ENCODE data around the gene RTN4RL1.

DNA sequence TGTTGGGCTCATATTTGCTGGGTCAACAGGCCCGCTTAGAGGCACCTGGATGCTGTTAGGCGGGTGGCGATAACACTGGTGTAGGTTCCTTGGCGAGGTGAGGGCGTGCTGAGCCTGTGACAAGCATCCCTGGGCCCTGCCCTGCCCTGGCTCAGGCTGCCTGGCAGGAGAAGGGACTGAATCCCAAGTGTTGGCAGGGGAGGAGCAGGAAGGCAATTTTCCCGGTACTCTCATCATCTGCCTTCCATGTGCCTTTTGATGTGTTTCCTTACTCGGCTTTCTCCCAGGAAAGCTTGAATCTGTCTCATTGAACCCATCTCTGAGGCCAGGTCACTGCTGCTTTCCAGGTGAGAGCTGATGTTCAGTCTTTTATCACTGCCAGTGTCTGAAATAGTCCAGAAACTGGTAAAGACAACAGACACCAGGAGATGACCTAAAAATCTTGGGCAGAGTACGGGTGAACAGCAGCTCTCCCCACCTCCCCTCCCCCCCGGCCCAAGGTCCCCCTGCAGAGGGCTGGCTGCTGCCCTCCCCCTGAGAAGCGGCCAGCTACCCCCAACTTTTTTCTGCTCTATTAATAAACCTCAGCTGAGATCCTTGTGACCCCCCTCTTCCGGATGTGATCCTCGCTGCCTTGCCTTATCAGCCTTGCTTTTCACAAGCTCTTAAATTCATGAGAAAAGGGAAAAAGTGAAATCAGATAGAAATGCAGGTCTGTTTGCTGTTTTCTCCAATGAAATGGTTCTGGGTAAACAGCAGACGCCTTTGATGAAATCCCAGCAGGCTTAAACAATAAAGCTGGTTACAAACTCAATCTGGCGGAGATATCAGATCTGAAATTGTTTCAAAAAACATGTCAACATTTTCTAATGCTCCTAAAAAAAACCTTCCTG is 29.0 kb downstream of the RTN4RL1 start:
- TF ChIP-seq, protein P1, sequence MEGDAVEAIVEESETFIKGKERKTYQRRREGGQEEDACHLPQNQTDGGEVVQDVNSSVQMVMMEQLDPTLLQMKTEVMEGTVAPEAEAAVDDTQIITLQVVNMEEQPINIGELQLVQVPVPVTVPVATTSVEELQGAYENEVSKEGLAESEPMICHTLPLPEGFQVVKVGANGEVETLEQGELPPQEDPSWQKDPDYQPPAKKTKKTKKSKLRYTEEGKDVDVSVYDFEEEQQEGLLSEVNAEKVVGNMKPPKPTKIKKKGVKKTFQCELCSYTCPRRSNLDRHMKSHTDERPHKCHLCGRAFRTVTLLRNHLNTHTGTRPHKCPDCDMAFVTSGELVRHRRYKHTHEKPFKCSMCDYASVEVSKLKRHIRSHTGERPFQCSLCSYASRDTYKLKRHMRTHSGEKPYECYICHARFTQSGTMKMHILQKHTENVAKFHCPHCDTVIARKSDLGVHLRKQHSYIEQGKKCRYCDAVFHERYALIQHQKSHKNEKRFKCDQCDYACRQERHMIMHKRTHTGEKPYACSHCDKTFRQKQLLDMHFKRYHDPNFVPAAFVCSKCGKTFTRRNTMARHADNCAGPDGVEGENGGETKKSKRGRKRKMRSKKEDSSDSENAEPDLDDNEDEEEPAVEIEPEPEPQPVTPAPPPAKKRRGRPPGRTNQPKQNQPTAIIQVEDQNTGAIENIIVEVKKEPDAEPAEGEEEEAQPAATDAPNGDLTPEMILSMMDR (tag by site-specific recombination; IDR thresholded peaks at IDR 0.05): no peak
- TF ChIP-seq ZXDB (tag by site-specific recombination; IDR thresholded peaks at IDR 0.05) (no peak), ZNF549 (tag by site-specific recombination; IDR thresholded peaks at IDR 0.05) (no peak), SETDB1 (IDR thresholded peaks at IDR 0.05; ENCODE audit: insufficient read length, low read length) (no peak), ZNF785 (tag by site-specific recombination; IDR thresholded peaks at IDR 0.05) (no peak), ZFP41 (tag by site-specific recombination; IDR thresholded peaks at IDR 0.05; ENCODE audit: borderline replicate concordance) (no peak), ZNF121 (tag by site-specific recombination; IDR thresholded peaks at IDR 0.05) (no peak)
- TF ChIP-seq, protein P2, sequence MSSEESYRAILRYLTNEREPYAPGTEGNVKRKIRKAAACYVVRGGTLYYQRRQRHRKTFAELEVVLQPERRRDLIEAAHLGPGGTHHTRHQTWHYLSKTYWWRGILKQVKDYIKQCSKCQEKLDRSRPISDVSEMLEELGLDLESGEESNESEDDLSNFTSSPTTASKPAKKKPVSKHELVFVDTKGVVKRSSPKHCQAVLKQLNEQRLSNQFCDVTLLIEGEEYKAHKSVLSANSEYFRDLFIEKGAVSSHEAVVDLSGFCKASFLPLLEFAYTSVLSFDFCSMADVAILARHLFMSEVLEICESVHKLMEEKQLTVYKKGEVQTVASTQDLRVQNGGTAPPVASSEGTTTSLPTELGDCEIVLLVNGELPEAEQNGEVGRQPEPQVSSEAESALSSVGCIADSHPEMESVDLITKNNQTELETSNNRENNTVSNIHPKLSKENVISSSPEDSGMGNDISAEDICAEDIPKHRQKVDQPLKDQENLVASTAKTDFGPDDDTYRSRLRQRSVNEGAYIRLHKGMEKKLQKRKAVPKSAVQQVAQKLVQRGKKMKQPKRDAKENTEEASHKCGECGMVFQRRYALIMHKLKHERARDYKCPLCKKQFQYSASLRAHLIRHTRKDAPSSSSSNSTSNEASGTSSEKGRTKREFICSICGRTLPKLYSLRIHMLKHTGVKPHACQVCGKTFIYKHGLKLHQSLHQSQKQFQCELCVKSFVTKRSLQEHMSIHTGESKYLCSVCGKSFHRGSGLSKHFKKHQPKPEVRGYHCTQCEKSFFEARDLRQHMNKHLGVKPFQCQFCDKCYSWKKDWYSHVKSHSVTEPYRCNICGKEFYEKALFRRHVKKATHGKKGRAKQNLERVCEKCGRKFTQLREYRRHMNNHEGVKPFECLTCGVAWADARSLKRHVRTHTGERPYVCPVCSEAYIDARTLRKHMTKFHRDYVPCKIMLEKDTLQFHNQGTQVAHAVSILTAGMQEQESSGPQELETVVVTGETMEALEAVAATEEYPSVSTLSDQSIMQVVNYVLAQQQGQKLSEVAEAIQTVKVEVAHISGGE (tag by site-specific recombination; conservative IDR thresholded peaks at IDR 0.05; ENCODE audit: low read depth): no peak
- TF ChIP-seq, protein P3, sequence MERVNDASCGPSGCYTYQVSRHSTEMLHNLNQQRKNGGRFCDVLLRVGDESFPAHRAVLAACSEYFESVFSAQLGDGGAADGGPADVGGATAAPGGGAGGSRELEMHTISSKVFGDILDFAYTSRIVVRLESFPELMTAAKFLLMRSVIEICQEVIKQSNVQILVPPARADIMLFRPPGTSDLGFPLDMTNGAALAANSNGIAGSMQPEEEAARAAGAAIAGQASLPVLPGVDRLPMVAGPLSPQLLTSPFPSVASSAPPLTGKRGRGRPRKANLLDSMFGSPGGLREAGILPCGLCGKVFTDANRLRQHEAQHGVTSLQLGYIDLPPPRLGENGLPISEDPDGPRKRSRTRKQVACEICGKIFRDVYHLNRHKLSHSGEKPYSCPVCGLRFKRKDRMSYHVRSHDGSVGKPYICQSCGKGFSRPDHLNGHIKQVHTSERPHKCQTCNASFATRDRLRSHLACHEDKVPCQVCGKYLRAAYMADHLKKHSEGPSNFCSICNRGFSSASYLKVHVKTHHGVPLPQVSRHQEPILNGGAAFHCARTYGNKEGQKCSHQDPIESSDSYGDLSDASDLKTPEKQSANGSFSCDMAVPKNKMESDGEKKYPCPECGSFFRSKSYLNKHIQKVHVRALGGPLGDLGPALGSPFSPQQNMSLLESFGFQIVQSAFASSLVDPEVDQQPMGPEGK (tag by site-specific recombination; IDR thresholded peaks at IDR 0.05): no peak
- TF ChIP-seq, protein P4, sequence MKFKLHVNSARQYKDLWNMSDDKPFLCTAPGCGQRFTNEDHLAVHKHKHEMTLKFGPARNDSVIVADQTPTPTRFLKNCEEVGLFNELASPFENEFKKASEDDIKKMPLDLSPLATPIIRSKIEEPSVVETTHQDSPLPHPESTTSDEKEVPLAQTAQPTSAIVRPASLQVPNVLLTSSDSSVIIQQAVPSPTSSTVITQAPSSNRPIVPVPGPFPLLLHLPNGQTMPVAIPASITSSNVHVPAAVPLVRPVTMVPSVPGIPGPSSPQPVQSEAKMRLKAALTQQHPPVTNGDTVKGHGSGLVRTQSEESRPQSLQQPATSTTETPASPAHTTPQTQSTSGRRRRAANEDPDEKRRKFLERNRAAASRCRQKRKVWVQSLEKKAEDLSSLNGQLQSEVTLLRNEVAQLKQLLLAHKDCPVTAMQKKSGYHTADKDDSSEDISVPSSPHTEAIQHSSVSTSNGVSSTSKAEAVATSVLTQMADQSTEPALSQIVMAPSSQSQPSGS (tag by site-specific recombination; IDR thresholded peaks at IDR 0.05; ENCODE audit: low read depth): no peak
- TF ChIP-seq, protein P5, sequence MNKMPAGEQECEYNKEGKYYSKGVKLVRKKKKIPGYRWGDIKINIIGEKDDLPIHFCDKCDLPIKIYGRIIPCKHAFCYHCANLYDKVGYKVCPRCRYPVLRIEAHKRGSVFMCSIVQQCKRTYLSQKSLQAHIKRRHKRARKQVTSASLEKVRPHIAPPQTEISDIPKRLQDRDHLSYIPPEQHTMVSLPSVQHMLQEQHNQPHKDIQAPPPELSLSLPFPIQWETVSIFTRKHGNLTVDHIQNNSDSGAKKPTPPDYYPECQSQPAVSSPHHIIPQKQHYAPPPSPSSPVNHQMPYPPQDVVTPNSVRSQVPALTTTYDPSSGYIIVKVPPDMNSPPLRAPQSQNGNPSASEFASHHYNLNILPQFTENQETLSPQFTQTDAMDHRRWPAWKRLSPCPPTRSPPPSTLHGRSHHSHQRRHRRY (tag by site-specific recombination; IDR thresholded peaks at IDR 0.05): no peak
- TF ChIP-seq, protein P6, sequence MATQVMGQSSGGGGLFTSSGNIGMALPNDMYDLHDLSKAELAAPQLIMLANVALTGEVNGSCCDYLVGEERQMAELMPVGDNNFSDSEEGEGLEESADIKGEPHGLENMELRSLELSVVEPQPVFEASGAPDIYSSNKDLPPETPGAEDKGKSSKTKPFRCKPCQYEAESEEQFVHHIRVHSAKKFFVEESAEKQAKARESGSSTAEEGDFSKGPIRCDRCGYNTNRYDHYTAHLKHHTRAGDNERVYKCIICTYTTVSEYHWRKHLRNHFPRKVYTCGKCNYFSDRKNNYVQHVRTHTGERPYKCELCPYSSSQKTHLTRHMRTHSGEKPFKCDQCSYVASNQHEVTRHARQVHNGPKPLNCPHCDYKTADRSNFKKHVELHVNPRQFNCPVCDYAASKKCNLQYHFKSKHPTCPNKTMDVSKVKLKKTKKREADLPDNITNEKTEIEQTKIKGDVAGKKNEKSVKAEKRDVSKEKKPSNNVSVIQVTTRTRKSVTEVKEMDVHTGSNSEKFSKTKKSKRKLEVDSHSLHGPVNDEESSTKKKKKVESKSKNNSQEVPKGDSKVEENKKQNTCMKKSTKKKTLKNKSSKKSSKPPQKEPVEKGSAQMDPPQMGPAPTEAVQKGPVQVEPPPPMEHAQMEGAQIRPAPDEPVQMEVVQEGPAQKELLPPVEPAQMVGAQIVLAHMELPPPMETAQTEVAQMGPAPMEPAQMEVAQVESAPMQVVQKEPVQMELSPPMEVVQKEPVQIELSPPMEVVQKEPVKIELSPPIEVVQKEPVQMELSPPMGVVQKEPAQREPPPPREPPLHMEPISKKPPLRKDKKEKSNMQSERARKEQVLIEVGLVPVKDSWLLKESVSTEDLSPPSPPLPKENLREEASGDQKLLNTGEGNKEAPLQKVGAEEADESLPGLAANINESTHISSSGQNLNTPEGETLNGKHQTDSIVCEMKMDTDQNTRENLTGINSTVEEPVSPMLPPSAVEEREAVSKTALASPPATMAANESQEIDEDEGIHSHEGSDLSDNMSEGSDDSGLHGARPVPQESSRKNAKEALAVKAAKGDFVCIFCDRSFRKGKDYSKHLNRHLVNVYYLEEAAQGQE (tag by site-specific recombination; IDR thresholded peaks at IDR 0.05): no peak
- TF ChIP-seq, protein P7, sequence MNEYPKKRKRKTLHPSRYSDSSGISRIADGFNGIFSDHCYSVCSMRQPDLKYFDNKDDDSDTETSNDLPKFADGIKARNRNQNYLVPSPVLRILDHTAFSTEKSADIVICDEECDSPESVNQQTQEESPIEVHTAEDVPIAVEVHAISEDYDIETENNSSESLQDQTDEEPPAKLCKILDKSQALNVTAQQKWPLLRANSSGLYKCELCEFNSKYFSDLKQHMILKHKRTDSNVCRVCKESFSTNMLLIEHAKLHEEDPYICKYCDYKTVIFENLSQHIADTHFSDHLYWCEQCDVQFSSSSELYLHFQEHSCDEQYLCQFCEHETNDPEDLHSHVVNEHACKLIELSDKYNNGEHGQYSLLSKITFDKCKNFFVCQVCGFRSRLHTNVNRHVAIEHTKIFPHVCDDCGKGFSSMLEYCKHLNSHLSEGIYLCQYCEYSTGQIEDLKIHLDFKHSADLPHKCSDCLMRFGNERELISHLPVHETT (tag by site-specific recombination; IDR thresholded peaks at IDR 0.05): no peak

All from HEK293 (cell line).